ENCODE results near the gene SLC24A5.

SLC24A5 gene

GRCh38 chr15:48102167-48102566, 18.6 kb upstream of the SLC24A5 start:
- Histone ChIP-seq H3K36me3 (ENCODE audit: insufficient read depth, low read length) (no peaks in the 10 kb centered on the region), H3K27me3 (ENCODE audit: insufficient read depth, low read length, poor library complexity, severe bottlenecking) (no peaks in the 10 kb centered on the region), H3K4me3 (ENCODE audit: low read length, poor library complexity, severe bottlenecking) (no peak overlapping the region), H3F3A (ENCODE audit: low read depth) (no peaks in the 10 kb centered on the region), H3K9ac (ENCODE audit: low read depth, low read length, poor library complexity, severe bottlenecking) (no peak overlapping the region), H3K4me2 (ENCODE audit: low read depth, low read length, poor library complexity, severe bottlenecking) (no peak overlapping the region), H3K9me2 (replicated peaks; ENCODE audit: low read depth, low read length) (no peaks in the 10 kb centered on the region), H2AFZ (ENCODE audit: low read length) (no peak overlapping the region), H3K9me3 (ENCODE audit: insufficient read depth, low read depth, low read length) (no peaks in the 10 kb centered on the region), H4K20me1 (ENCODE audit: insufficient read depth, low read length, poor library complexity, severe bottlenecking) (no peaks in the 10 kb centered on the region), H3K79me2 (ENCODE audit: insufficient read depth, low read length) (no peaks in the 10 kb centered on the region), H3K4me1 (ENCODE audit: insufficient read depth, low read length, poor library complexity, severe bottlenecking) (no peaks in the 10 kb centered on the region)
- no peak for TF ChIP-seq EZH2phosphoT487 (IDR thresholded peaks at IDR 0.05; ENCODE audit: borderline replicate concordance)
- no peak for TF ChIP-seq CTCF (conservative IDR thresholded peaks at IDR 0.05; ENCODE audit: low read length)

GRCh38 chr15:48103647-48104046, 17.1 kb upstream of the SLC24A5 start:
- TF ChIP-seq EZH2phosphoT487 (IDR thresholded peaks at IDR 0.05; ENCODE audit: borderline replicate concordance) (no peak), CTCF (conservative IDR thresholded peaks at IDR 0.05; ENCODE audit: low read length) (no peak)
- Histone ChIP-seq H3K36me3 (ENCODE audit: insufficient read depth, low read length) (no peaks in the 10 kb centered on the region), H3K4me3 (ENCODE audit: low read length, poor library complexity, severe bottlenecking) (no peak overlapping the region), H3F3A (ENCODE audit: low read depth) (no peaks in the 10 kb centered on the region), H3K79me2 (ENCODE audit: insufficient read depth, low read length) (no peaks in the 10 kb centered on the region), H3K9me2 (replicated peaks; ENCODE audit: low read depth, low read length) (no peaks in the 10 kb centered on the region), H3K4me2 (ENCODE audit: low read depth, low read length, poor library complexity, severe bottlenecking) (no peak overlapping the region), H3K9ac (ENCODE audit: low read depth, low read length, poor library complexity, severe bottlenecking) (no peak overlapping the region), H3K27me3 (ENCODE audit: insufficient read depth, low read length, poor library complexity, severe bottlenecking) (no peaks in the 10 kb centered on the region), H3K4me1 (ENCODE audit: insufficient read depth, low read length, poor library complexity, severe bottlenecking) (no peaks in the 10 kb centered on the region), H3K9me3 (ENCODE audit: insufficient read depth, low read depth, low read length) (no peaks in the 10 kb centered on the region), H2AFZ (ENCODE audit: low read length) (no peak overlapping the region), H4K20me1 (ENCODE audit: insufficient read depth, low read length, poor library complexity, severe bottlenecking) (no peaks in the 10 kb centered on the region)

- H3F3A ChIP-seq (ENCODE audit: low read depth), result no peaks in the 10 kb centered on the region
- no peak overlapping the region for H3K9ac ChIP-seq (ENCODE audit: low read depth, low read length, poor library complexity, severe bottlenecking)
- H3K79me2 ChIP-seq (ENCODE audit: insufficient read depth, low read length), result no peaks in the 10 kb centered on the region
- no peaks in the 10 kb centered on the region for H3K36me3 ChIP-seq (ENCODE audit: insufficient read depth, low read length)
- no peak for TF ChIP-seq CTCF (conservative IDR thresholded peaks at IDR 0.05; ENCODE audit: low read length)
- TF ChIP-seq EZH2phosphoT487 (IDR thresholded peaks at IDR 0.05; ENCODE audit: borderline replicate concordance), result no peak
- no peaks in the 10 kb centered on the region for H3K9me3 ChIP-seq (ENCODE audit: insufficient read depth, low read depth, low read length)
- no peaks in the 10 kb centered on the region for H3K9me2 ChIP-seq (replicated peaks; ENCODE audit: low read depth, low read length)
- no peak overlapping the region for H2AFZ ChIP-seq (ENCODE audit: low read length)
- H4K20me1 ChIP-seq (ENCODE audit: insufficient read depth, low read length, poor library complexity, severe bottlenecking), result no peaks in the 10 kb centered on the region
- no peaks in the 10 kb centered on the region for H3K4me1 ChIP-seq (ENCODE audit: insufficient read depth, low read length, poor library complexity, severe bottlenecking)
- H3K27me3 ChIP-seq (ENCODE audit: insufficient read depth, low read length, poor library complexity, severe bottlenecking), result no peaks in the 10 kb centered on the region
- no peak overlapping the region for H3K4me3 ChIP-seq (ENCODE audit: low read length, poor library complexity, severe bottlenecking)
- no peak overlapping the region for H3K4me2 ChIP-seq (ENCODE audit: low read depth, low read length, poor library complexity, severe bottlenecking)
These were observed 14.9 kb upstream of the SLC24A5 start for GRCh38 chr15:48105936-48106335.

Data from Loucy (cell line).